HepG2 (cell line): ENCODE measurements around the gene ZNF772. TPM values are rescaled to one million over a fixed set of nuclear protein-coding genes. Genes with fewer than 3 reads are reported as not detected.
A peak's percentile ranks its signal among the peaks of the same experiment; 100 is the strongest.

Experiments used
- BCL3 ChIP-seq: sonication (generic); formaldehyde crosslinking; IDR thresholded peaks from 2 replicates; pipeline ENCODE4 v1.5.1; 2020; ENCODE audit warnings: mild to moderate bottlenecking, missing genetic modification reagents, moderate library complexity
- CC2D1A ChIP-seq: sonication (generic); formaldehyde crosslinking; IDR thresholded peaks from 2 replicates; pipeline ENCODE4 v1.8.1; 2023; ENCODE audit warnings: mild to moderate bottlenecking, missing genetic modification reagents
- ELF1 ChIP-seq: sonication (generic); formaldehyde crosslinking; IDR thresholded peaks from 2 replicates; pipeline ENCODE4 v1.4.0; 2020; ENCODE audit warnings: missing genetic modification reagents
- FOXO4 ChIP-seq: sonication (generic); formaldehyde crosslinking; conservative IDR thresholded peaks from 2 replicates; pipeline ENCODE4 v1.8.1; 2023; ENCODE audit warnings: missing genetic modification reagents
- GPBP1L1 ChIP-seq: sonication (generic); formaldehyde crosslinking; IDR thresholded peaks from 2 replicates; pipeline ENCODE4 v1.5.0; 2020; ENCODE audit warnings: mild to moderate bottlenecking, missing genetic modification reagents
- HNF4A ChIP-seq: sonication (generic); formaldehyde crosslinking; IDR thresholded peaks from 2 replicates; pipeline ENCODE4 v1.4.0; 2020; ENCODE audit warnings: missing genetic modification reagents
- HOXA9 ChIP-seq: sonication (generic); formaldehyde crosslinking; IDR thresholded peaks from 2 replicates; pipeline ENCODE4 v1.8.1; 2022; ENCODE audit warnings: missing genetic modification reagents, mild to moderate bottlenecking, moderate library complexity, borderline replicate concordance
- JUND ChIP-seq: sonication (generic); formaldehyde crosslinking; IDR thresholded peaks from 2 replicates; pipeline ENCODE4 v1.8.0; 2022; ENCODE audit warnings: mild to moderate bottlenecking, missing genetic modification reagents
- KDM1A ChIP-seq: IDR thresholded peaks from 2 replicates; pipeline ENCODE4 v1.6.1; 2016; ENCODE audit warnings: missing compliant biosample characterization
- KLF15 ChIP-seq: sonication (generic); formaldehyde crosslinking; IDR thresholded peaks from 2 replicates; pipeline ENCODE4 v1.8.1; 2023; ENCODE audit warnings: borderline replicate concordance, mild to moderate bottlenecking, inconsistent platforms, missing genetic modification reagents, mixed read lengths
- LCORL ChIP-seq, 2 experiments: fragments of 450-650 bp in 1 of 2; sonication (generic) in 1 of 2; formaldehyde crosslinking in 1 of 2; IDR thresholded peaks; 2 replicates each; pipeline versions ENCODE4 v1.5.0 to v1.6.1; 2017 to 2020; ENCODE audit warnings: antibody characterized with exemption in 1 of 2, missing genetic modification reagents in 1 of 2
- MEIS1 ChIP-seq: sonication (generic); formaldehyde crosslinking; IDR thresholded peaks from 2 replicates; pipeline ENCODE4 v1.9.0; 2021; ENCODE audit warnings: mild to moderate bottlenecking, missing genetic modification reagents, moderate library complexity, borderline replicate concordance
- NR2F6 ChIP-seq, 2 experiments: IDR thresholded peaks; 2 replicates each; pipeline ENCODE4 v1.6.1; 2016; ENCODE audit warnings: antibody characterized with exemption in 1 of 2, mild to moderate bottlenecking in 1 of 2
- RBFOX2 ChIP-seq: fragments of 200-400 bp; formaldehyde crosslinking; IDR thresholded peaks from 2 replicates; pipeline ENCODE4 v1.6.1; 2017; ENCODE audit warnings: low read depth, mild to moderate bottlenecking, low read length
- SOX5 ChIP-seq: IDR thresholded peaks from 2 replicates; pipeline ENCODE4 v1.6.1; 2016; ENCODE audit warnings: borderline replicate concordance
- SPEN ChIP-seq: sonication (generic); formaldehyde crosslinking; IDR thresholded peaks from 2 replicates; pipeline ENCODE4 v1.5.1; 2020; ENCODE audit warnings: low read depth, mild to moderate bottlenecking, missing genetic modification reagents
- SRSF1 ChIP-seq: fragments of 200-400 bp; formaldehyde crosslinking; optimal IDR thresholded peaks from 2 replicates; pipeline ENCODE3; 2017; ENCODE audit warnings: mild to moderate bottlenecking, low read depth, low read length, moderate library complexity
- TAF1 ChIP-seq: sonication (generic); formaldehyde crosslinking; IDR thresholded peaks from 2 replicates; pipeline ENCODE4 v1.4.0; 2020; ENCODE audit warnings: missing genetic modification reagents
- ZFP1 ChIP-seq: IDR thresholded peaks from 2 replicates; pipeline ENCODE4 v1.6.1; 2016
- ZFP37 ChIP-seq: sonication (generic); formaldehyde crosslinking; IDR thresholded peaks from 2 replicates; pipeline ENCODE4 v1.4.0; 2020; ENCODE audit warnings: missing genetic modification reagents, borderline replicate concordance
- ZNF30 ChIP-seq: sonication (generic); formaldehyde crosslinking; IDR thresholded peaks from 2 replicates; pipeline ENCODE4 v1.5.0; 2020; ENCODE audit warnings: mild to moderate bottlenecking, missing genetic modification reagents
- ZNF556 ChIP-seq: sonication (generic); formaldehyde crosslinking; IDR thresholded peaks from 2 replicates; pipeline ENCODE4 v1.4.0; 2020; ENCODE audit warnings: mild to moderate bottlenecking, missing genetic modification reagents, borderline replicate concordance
- polyA plus RNA-seq, 8 experiments: library from polyadenylated mRNA; depleted of rRNA in 3 of 8; stranded (reverse) in 7 of 8; unstranded in 1 of 8; fragments of >200 nt; fragmentation: Illumina TruSeq in 4 of 8; extraction: Trizol in 4 of 8; gene quantifications; 2 replicates each; pipeline versions ENCODE4 v1.2.1 to v1.2.3, GENCODE V29; 2011 to 2016; ENCODE audit warnings: low read depth in 4 of 8, missing spikeins in 1 of 8, mixed read lengths in 1 of 8; ENCODE audit not compliant: insufficient read depth in 1 of 8
- total RNA-seq, 5 experiments: library from RNA; depleted of rRNA; stranded (reverse); fragments of >200 nt; fragmentation: Illumina TruSeq; extraction: Trizol; gene quantifications; 2 replicates each; pipeline ENCODE4 v1.2.3, GENCODE V29; 2016; ENCODE audit warnings: low read depth in 1 of 5
- TF ChIP-seq, protein P1 (sequence below): sonication (generic); formaldehyde crosslinking; IDR thresholded peaks from 2 replicates; pipeline ENCODE4 v1.4.0; 2020; ENCODE audit warnings: mild to moderate bottlenecking, missing genetic modification reagents
- TF ChIP-seq, protein P2 (sequence below): sonication (generic); formaldehyde crosslinking; IDR thresholded peaks from 2 replicates; pipeline ENCODE4 v1.5.0; 2020; ENCODE audit warnings: missing genetic modification reagents, mild to moderate bottlenecking, borderline replicate concordance

The ZNF772 gene
- total and polyA plus RNA-seq, 2 of the 13 experiments (the other 11 are each of a cell fraction or from before 2014, with no cell fraction given) = 3.1 to 17.2 TPM

DNA sequence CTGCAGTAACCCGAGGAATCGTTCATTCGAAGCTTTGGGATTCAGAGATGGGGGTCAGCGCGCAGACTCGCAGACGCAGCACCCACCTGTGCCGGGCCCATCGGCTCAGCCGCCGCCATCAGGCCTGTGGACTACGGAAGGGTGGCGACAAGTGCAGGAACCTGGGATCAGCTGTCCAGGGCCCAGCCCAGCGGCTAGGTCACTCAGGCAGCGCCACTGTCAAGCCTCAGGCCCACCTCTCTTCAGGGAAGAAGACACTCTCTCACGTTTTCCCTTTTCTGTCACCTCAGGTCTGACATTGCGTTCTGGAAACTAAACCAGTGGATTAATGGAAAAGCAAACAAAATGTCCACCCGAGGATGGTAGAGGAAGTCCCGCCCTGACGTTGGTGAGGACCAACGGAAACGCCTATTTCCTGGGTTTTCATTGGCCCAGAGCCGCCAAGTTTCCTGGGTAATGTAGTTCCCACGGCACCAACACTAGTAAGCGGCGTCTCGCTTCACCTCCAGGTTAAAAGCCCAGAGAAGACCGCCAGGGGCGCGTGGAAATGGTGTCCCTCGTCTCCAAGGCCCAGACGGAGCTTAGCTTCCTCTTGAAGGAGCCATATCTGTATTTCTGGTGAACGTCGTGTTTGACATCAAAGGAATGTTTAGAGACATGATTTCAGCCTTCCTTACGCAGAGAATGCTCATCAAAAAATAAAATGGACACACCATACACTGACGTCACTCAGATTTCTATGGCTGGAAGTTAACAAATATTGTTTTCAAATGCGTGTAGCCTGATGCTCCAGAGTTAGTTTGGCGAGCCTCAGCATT, at the start of gene ZNF772 (continued):
- TF ChIP-seq BCL3 (peak; percentile 54; the same call in 1 of the 2 replicates), RBFOX2 (peak; percentile 54; the same call in 1 of the 2 replicates), ZFP1 (CRISPR knock-in tag) (no peak), FOXO4 (CRISPR knock-in tag) (no peak), HNF4A (CRISPR knock-in tag) (no peak), SRSF1 (peak; percentile 69), ZFP37 (0 out of 2 replicates have a peak, but pooled peaks have one; percentile 17), ZNF556 (CRISPR knock-in tag) (no peak; the same call in 1 of the 2 replicates), ELF1 (CRISPR knock-in tag) (peak; percentile 78), NR2F6 (IDR thresholded peaks at IDR 0.05) (no peak), NR2F6 (CRISPR knock-in tag; IDR thresholded peaks at IDR 0.05) (no peak), SPEN (CRISPR knock-in tag) (peak; percentile 64; the same call in 1 of the 2 replicates), TAF1 (CRISPR knock-in tag) (peak; percentile 46), JUND (CRISPR knock-in tag) (no peak), KDM1A (CRISPR knock-in tag) (no peak), ZNF30 (no peak), KLF15 (CRISPR knock-in tag) (no peak), MEIS1 (CRISPR knock-in tag) (no peak), CC2D1A (CRISPR knock-in tag) (no peak), GPBP1L1 (no peak), LCORL (IDR thresholded peaks at IDR 0.05) (no peak), LCORL (CRISPR knock-in tag; IDR thresholded peaks at IDR 0.05) (no peak), SOX5 (CRISPR knock-in tag) (0 out of 2 replicates have a peak, but pooled peaks have one; percentile 4), HOXA9 (no peak)
- TF ChIP-seq, protein P1, sequence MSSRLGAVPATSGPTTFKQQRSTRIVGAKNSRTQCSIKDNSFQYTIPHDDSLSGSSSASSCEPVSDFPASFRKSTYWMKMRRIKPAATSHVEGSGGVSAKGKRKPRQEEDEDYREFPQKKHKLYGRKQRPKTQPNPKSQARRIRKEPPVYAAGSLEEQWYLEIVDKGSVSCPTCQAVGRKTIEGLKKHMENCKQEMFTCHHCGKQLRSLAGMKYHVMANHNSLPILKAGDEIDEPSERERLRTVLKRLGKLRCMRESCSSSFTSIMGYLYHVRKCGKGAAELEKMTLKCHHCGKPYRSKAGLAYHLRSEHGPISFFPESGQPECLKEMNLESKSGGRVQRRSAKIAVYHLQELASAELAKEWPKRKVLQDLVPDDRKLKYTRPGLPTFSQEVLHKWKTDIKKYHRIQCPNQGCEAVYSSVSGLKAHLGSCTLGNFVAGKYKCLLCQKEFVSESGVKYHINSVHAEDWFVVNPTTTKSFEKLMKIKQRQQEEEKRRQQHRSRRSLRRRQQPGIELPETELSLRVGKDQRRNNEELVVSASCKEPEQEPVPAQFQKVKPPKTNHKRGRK = no peak
- TF ChIP-seq, protein P2, sequence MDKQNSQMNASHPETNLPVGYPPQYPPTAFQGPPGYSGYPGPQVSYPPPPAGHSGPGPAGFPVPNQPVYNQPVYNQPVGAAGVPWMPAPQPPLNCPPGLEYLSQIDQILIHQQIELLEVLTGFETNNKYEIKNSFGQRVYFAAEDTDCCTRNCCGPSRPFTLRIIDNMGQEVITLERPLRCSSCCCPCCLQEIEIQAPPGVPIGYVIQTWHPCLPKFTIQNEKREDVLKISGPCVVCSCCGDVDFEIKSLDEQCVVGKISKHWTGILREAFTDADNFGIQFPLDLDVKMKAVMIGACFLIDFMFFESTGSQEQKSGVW (CRISPR knock-in tag) = no peak
